Activated CD4-positive, alpha-beta memory T cell treated with anti-CD3 and anti-CD28 coated beads for 36 hours (primary cell): Measurements from ENCODE around the gene MGAT5. TPM values are rescaled to one million over a fixed set of nuclear protein-coding genes. Genes with fewer than 3 reads are reported as not detected.

Source experiments
- CTCF ChIA-PET: fragments of 350-600 bp; sonication (Branson Sonifier 250); formaldehyde crosslinking; loops from one replicate; lab custom pipeline; 2021; ENCODE audit warnings: antibody characterized with exemption, inconsistent platforms; lab: Charles Lee
- POLR2A ChIA-PET: fragments of 350-600 bp; sonication (Branson Sonifier 250); formaldehyde crosslinking; loops from one replicate; lab custom pipeline; 2021; ENCODE audit warnings: antibody characterized with exemption; lab: Charles Lee
- DNase-seq: peaks from one replicate; pipeline ENCODE4 v3.0.0-alpha.2; 2020
- H3K27ac Mint-ChIP-seq: one replicate; pipeline ENCODE4 v1.8.0; 2021; ENCODE audit warnings: mixed read lengths
- H3K27me3 Mint-ChIP-seq: one replicate; pipeline ENCODE4 v1.8.0; 2021; ENCODE audit warnings: mixed read lengths
- H3K36me3 Mint-ChIP-seq: one replicate; pipeline ENCODE4 v1.8.0; 2021; ENCODE audit warnings: mixed read lengths
- H3K4me1 Mint-ChIP-seq: one replicate; pipeline ENCODE4 v1.8.0; 2021; ENCODE audit warnings: low read depth, mixed read lengths
- H3K4me3 Mint-ChIP-seq: one replicate; pipeline ENCODE4 v1.8.0; 2021; ENCODE audit warnings: mild to moderate bottlenecking, mixed read lengths
- H3K9me3 Mint-ChIP-seq: one replicate; pipeline ENCODE4 v1.8.0; 2021; ENCODE audit warnings: mixed read lengths
- intact Hi-C: fragments of 100-400 bp; cut with micrococcal nuclease; formaldehyde crosslinking; loops from one replicate; pipeline ENCODE4 v1.15.1; 2023
- total RNA-seq, 2 experiments: library from RNA; stranded (reverse); gene quantifications; one replicate each; pipeline ENCODE4 v1.2.3, GENCODE V29; 2021

MGAT5 gene
- total RNA-seq, 2 experiments from 2014 or later, result 33.6 to 38.3 TPM

- peaks cover 93% of the 10 kb centered on the region for H3K4me1 Mint-ChIP-seq
- ChIA-PET POLR2A (interaction anchor here (6.4 kb wide), 1 partner anchor 12 kb away, joined by 40 read pairs; no protein-coding TSS in a partner anchor), CTCF (interaction anchor here (0.9 to 9.7 kb wide), 7 partner anchors 13 to 180 kb away, joined by 3 to 82 read pairs (median 3); no protein-coding TSS in a partner anchor)
- H3K27me3 Mint-ChIP-seq, result no peaks in the 10 kb centered on the region
- H3K9me3 Mint-ChIP-seq, result peaks cover 18% of the 10 kb centered on the region
- peak overlapping the region; percentile 93 for H3K27ac Mint-ChIP-seq
- no peak overlapping the region for H3K4me3 Mint-ChIP-seq
- no peak for DNase-seq
- peaks cover 14% of the 10 kb centered on the region for H3K36me3 Mint-ChIP-seq
- intact Hi-C loops, result loop anchor here (5.0 kb wide), 2 partner anchors 436 to 451 kb away; no protein-coding TSS in a partner anchor
These were observed 22.4 kb upstream of the MGAT5 start for GRCh38 chr2:134231301-134231964.

DNA sequence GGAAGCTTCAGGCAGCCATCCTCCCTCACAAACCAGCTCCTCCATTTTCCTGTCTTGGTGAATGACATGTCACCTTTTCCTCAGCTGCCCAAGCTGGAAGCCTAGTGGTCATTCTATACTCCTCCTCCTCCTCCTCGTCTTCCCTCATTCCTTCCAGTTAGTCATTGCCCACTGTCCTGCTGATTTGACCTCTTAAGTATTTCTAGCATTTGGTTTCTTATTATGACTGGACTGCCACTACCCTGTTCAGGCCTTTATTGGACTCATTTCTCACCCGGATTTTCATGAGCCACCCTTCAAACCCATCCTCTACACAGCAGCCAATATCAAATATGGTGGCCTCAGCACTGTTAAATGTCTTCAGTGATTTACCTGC is 21.9 kb upstream of the MGAT5 start:
- intact Hi-C loops, result loop anchor here (5.0 kb wide), 2 partner anchors 435 to 450 kb away; no protein-coding TSS in a partner anchor
- DNase-seq, result no peak
- peaks cover 14% of the 10 kb centered on the region for H3K36me3 Mint-ChIP-seq
- H3K4me3 Mint-ChIP-seq, result no peak overlapping the region
- no peaks in the 10 kb centered on the region for H3K27me3 Mint-ChIP-seq
- peak overlapping the region; percentile 93 for H3K27ac Mint-ChIP-seq
- ChIA-PET CTCF (interaction anchor here (1.0 to 9.7 kb wide), 5 partner anchors 12 to 180 kb away, joined by 3 to 82 read pairs (median 3); no protein-coding TSS in a partner anchor), POLR2A (interaction anchor here (6.4 kb wide), 1 partner anchor 13 kb away, joined by 40 read pairs; no protein-coding TSS in a partner anchor)
- H3K9me3 Mint-ChIP-seq, result peaks cover 18% of the 10 kb centered on the region
- H3K4me1 Mint-ChIP-seq, result peaks cover 93% of the 10 kb centered on the region

- DNase-seq, result no peak
- Mint-ChIP-seq H3K4me3 (peak overlapping the region; percentile 9), H3K9me3 (peaks cover 18% of the 10 kb centered on the region), H3K27ac (peak overlapping the region; percentile 93), H3K27me3 (no peaks in the 10 kb centered on the region), H3K4me1 (peaks cover 92% of the 10 kb centered on the region), H3K36me3 (peaks cover 14% of the 10 kb centered on the region)
- intact Hi-C loops, result loop anchor here (5.0 kb wide), 2 partner anchors 435 to 450 kb away; no protein-coding TSS in a partner anchor
- POLR2A ChIA-PET, result interaction anchor here (0.6 to 6.4 kb wide), 6 partner anchors 10 to 114 kb away, joined by 3 to 40 read pairs (median 3); no protein-coding TSS in a partner anchor
- CTCF ChIA-PET, result interaction anchor here (0.9 to 9.7 kb wide), 5 partner anchors 12 to 179 kb away, joined by 3 to 82 read pairs (median 3); no protein-coding TSS in a partner anchor
These were observed 21.4 kb upstream of the MGAT5 start for GRCh38 chr2:134232461-134232860.

DNA sequence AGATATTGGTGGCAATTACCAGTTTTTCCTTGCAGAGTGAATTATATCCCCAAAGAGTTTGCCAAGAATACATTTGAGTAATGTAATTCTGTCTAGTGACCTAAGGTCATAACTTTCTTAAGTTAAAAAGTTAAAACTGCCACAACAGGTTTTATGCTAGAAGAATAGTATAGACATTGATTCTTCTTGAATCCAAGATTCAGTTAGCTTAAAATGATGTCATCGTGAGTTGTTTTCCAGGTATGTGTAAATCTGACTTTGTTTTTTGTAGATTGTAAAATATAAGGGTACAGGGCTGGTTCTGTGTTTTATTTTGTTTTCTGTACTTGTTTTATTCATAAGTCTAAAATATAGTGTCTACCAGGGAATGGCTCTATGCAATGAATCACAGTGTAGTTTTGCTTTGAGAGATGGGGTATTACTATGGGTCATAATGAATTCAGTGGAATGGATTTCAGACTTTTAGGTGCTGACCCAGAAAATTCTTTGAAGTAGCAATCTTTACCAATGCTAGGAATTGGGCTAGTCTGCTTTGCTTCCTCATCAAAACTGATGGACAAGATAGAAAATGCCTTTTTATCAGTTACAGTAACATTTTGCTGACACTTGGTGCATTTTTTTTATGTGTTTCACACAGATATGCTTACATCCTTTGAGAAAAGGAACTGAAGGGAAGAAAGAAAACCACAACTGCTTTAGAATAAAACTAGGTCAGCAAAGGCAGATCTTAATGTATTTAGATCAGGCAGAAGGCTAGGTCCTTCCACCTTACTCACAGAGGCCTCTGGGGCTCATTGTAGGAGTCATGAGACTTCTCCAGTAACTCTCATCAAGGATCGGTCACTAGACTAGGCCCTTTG is 20.8 kb upstream of the MGAT5 start:
- ChIA-PET CTCF (interaction anchor here (0.9 to 9.7 kb wide), 4 partner anchors 11 to 179 kb away, joined by 3 to 82 read pairs (median 8); no protein-coding TSS in a partner anchor), POLR2A (interaction anchor here (0.6 to 6.4 kb wide), 6 partner anchors 10 to 115 kb away, joined by 3 to 40 read pairs (median 3); no protein-coding TSS in a partner anchor)
- peaks cover 90% of the 10 kb centered on the region for H3K4me1 Mint-ChIP-seq
- DNase-seq, result peak; percentile 52
- H3K27me3 Mint-ChIP-seq, result no peaks in the 10 kb centered on the region
- peaks cover 8% of the 10 kb centered on the region for H3K36me3 Mint-ChIP-seq
- H3K4me3 Mint-ChIP-seq, result peak overlapping the region; percentile 34
- intact Hi-C loops, result loop anchor here (1.0 to 5.0 kb wide), 10 partner anchors 8 to 449 kb away; no protein-coding TSS in a partner anchor
- peaks cover 12% of the 10 kb centered on the region for H3K9me3 Mint-ChIP-seq
- peak overlapping the region; percentile 93 for H3K27ac Mint-ChIP-seq

DNA sequence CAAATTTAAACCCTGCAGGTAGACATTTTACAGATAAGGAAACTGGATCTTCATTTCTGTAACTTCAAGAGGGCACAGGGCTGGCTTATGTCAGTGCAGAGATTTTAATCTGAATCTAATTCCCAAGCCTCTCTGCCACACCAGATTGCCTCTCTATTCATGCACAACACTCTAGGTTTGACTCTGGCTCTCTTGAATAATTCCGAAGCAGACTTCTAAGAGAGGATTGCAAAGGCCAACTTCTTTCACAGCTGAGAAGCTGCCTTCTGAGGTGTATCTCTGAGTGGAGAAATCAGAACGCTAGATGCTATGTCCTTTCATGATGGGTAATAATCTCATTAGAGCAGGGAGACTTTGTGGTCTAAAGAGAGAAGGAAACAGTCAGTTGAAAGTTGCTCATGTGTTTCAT is 20.1 kb upstream of the MGAT5 start:
- peaks cover 3% of the 10 kb centered on the region for H3K36me3 Mint-ChIP-seq
- peaks cover 90% of the 10 kb centered on the region for H3K4me1 Mint-ChIP-seq
- POLR2A ChIA-PET, result interaction anchor here (6.4 kb wide), 1 partner anchor 14 kb away, joined by 40 read pairs; no protein-coding TSS in a partner anchor

GRCh38 chr2:134234535-134234934 is 19.3 kb upstream of the MGAT5 start:
- DNase-seq, result no peak
- peaks cover 86% of the 10 kb centered on the region for H3K4me1 Mint-ChIP-seq
- no peak overlapping the region for H3K4me3 Mint-ChIP-seq
- ChIA-PET CTCF (interaction anchor here (0.7 to 9.7 kb wide), 9 partner anchors 10 to 117 kb away, joined by 3 to 82 read pairs (median 5); no protein-coding TSS in a partner anchor), POLR2A (interaction anchor here (0.5 to 6.4 kb wide), 3 partner anchors 9 to 115 kb away, joined by 3 to 40 read pairs (median 3); no protein-coding TSS in a partner anchor)
- peaks cover 4% of the 10 kb centered on the region for H3K9me3 Mint-ChIP-seq
- peak overlapping the region; percentile 93 for H3K27ac Mint-ChIP-seq
- intact Hi-C loops, result loop anchor here (5.0 kb wide), 2 partner anchors 433 to 448 kb away; no protein-coding TSS in a partner anchor
- peaks cover 1% of the 10 kb centered on the region for H3K36me3 Mint-ChIP-seq
- H3K27me3 Mint-ChIP-seq, result no peaks in the 10 kb centered on the region

More for the DNA sequence above, 20.1 kb upstream of the MGAT5 start:
- Mint-ChIP-seq H3K4me3 (peak overlapping the region; percentile 34), H3K27me3 (no peaks in the 10 kb centered on the region), H3K27ac (peak overlapping the region; percentile 93), H3K9me3 (peaks cover 7% of the 10 kb centered on the region)
- intact Hi-C loops, result loop anchor here (1.0 to 5.0 kb wide), 10 partner anchors 8 to 449 kb away; no protein-coding TSS in a partner anchor
- CTCF ChIA-PET, result interaction anchor here (1.2 to 9.7 kb wide), 4 partner anchors 10 to 26 kb away, joined by 5 to 82 read pairs (median 10); no protein-coding TSS in a partner anchor
- DNase-seq, result no peak

DNA sequence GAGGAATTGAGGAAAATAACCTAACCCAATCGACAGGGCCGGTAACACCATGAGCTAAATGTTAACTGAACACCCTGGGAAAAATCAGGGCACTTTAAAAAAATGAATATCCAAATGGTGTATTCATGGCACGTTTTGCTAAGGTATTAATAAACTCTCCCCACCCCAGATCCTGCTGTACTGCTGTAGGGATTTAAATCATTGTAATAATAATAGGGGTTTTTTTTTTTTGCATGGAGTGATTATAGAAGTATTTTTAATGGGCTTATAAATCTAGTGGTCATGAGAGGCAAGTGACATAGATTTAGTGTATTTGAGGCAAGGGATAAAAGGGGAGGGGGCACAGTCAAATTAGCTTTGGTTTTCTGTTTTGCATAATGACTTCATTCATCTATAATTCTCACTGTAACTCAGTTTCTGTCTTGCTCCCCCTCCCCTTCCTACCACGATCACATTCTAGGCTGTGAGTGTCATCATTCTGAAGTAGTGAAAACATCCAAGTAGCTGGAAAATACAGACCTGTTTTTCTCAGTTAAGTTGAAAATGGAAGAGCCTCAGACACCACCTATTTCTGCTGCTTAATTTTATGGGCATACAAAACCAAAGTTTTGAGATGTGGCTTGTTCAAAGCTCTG is 18.2 kb upstream of the MGAT5 start:
- H3K27me3 Mint-ChIP-seq, result no peaks in the 10 kb centered on the region
- no peak overlapping the region for H3K4me3 Mint-ChIP-seq
- ChIA-PET CTCF (interaction anchor here (0.8 to 9.7 kb wide), 9 partner anchors 8 to 216 kb away, joined by 3 to 82 read pairs (median 4); no protein-coding TSS in a partner anchor), POLR2A (interaction anchor here (0.5 to 6.4 kb wide), 4 partner anchors 10 to 116 kb away, joined by 3 to 40 read pairs (median 4); no protein-coding TSS in a partner anchor)
- DNase-seq, result no peak
- H3K36me3 Mint-ChIP-seq, result peaks cover 1% of the 10 kb centered on the region
- intact Hi-C loops, result no loop called here
- H3K4me1 Mint-ChIP-seq, result peaks cover 86% of the 10 kb centered on the region
- peak overlapping the region; percentile 51 for H3K27ac Mint-ChIP-seq
- H3K9me3 Mint-ChIP-seq, result no peaks in the 10 kb centered on the region

GRCh38 chr2:134238371-134238770 is 15.5 kb upstream of the MGAT5 start:
- Mint-ChIP-seq H3K4me3 (no peak overlapping the region), H3K36me3 (peaks cover 1% of the 10 kb centered on the region), H3K9me3 (no peaks in the 10 kb centered on the region), H3K27me3 (no peaks in the 10 kb centered on the region), H3K27ac (no peak overlapping the region), H3K4me1 (peaks cover 72% of the 10 kb centered on the region)
- intact Hi-C loops, result no loop called here
- no peak for DNase-seq
- CTCF ChIA-PET, result interaction anchor here (1.5 to 9.7 kb wide), 2 partner anchors 50 to 120 kb away, joined by 3 to 92 read pairs; no protein-coding TSS in a partner anchor
- POLR2A ChIA-PET, result no interaction called here

DNA sequence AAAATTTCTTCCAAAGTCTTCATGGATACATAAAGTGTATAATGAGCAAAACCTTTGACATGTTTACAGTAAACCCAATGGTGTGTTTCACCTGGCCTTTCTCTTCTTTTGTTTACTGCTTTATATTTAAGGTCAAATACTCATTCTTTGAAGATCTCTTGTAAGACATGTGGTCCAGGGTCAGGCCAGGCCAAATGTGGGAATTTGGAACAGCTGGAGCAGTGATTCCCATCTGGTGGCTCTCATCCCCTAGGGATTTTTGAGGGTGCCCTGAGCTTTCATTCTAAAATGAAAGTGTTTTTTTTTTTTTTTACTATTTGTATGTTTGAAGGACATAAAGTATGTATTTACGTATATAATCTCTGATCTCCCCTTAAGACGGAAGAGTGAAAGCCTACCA is 13.8 kb upstream of the MGAT5 start:
- H3K4me3 Mint-ChIP-seq, result no peak overlapping the region
- no peak overlapping the region for H3K27ac Mint-ChIP-seq
- H3K27me3 Mint-ChIP-seq, result no peaks in the 10 kb centered on the region
- H3K9me3 Mint-ChIP-seq, result no peaks in the 10 kb centered on the region
- H3K4me1 Mint-ChIP-seq, result peaks cover 72% of the 10 kb centered on the region
- ChIA-PET POLR2A (interaction anchor here (0.8 kb wide), 1 partner anchor 11 kb away, joined by 3 read pairs; no protein-coding TSS in a partner anchor), CTCF (interaction anchor here (1.8 to 9.7 kb wide), 2 partner anchors 22 to 121 kb away, joined by 4 to 92 read pairs; no protein-coding TSS in a partner anchor)
- intact Hi-C loops, result no loop called here
- H3K36me3 Mint-ChIP-seq, result peaks cover 1% of the 10 kb centered on the region
- DNase-seq, result no peak

GRCh38 chr2:134241911-134242310 is 12.0 kb upstream of the MGAT5 start:
- POLR2A ChIA-PET, result no interaction called here
- no peak overlapping the region for H3K27ac Mint-ChIP-seq
- CTCF ChIA-PET, result interaction anchor here (2.0 to 9.7 kb wide), 3 partner anchors 10 to 170 kb away, joined by 14 to 92 read pairs (median 82); no protein-coding TSS in a partner anchor

More at GRCh38 chr2:134241911-134242310, 12.0 kb upstream of the MGAT5 start:
- no peak for DNase-seq
- intact Hi-C loops, result loop anchor here (1.0 kb wide), 1 partner anchor 9 kb away; no protein-coding TSS in a partner anchor
- H3K27me3 Mint-ChIP-seq, result peaks cover 1% of the 10 kb centered on the region
- no peak overlapping the region for H3K4me3 Mint-ChIP-seq
- peaks cover 1% of the 10 kb centered on the region for H3K36me3 Mint-ChIP-seq
- H3K4me1 Mint-ChIP-seq, result peaks cover 72% of the 10 kb centered on the region
- no peaks in the 10 kb centered on the region for H3K9me3 Mint-ChIP-seq
